Mesendoderm (in vitro differentiated cells): ENCODE data around the gene EEIG1.
"Not testable (repeated sequence)": the region's sequence is repeated elsewhere in the genome, so short reads cannot be mapped to it uniquely, and the experiment has no call there.

Experiments used
- DNase-seq: peaks from one replicate; pipeline ENCODE4 v3.0.0; 2013
- H2AK5ac ChIP-seq: 2 replicates; pipeline ENCODE4 v1.6.1; 2013; ENCODE audit warnings: low read length, inconsistent platforms
- H2BK120ac ChIP-seq: 2 replicates; pipeline ENCODE4 v1.6.1; 2013; ENCODE audit warnings: low read depth, mild to moderate bottlenecking, low read length, moderate library complexity, mixed read lengths
- H2BK15ac ChIP-seq: replicated peaks from 2 replicates; pipeline ENCODE4 v1.6.1; 2013; ENCODE audit warnings: low read depth, mild to moderate bottlenecking, moderate library complexity
- H2BK5ac ChIP-seq: 2 replicates; pipeline ENCODE4 v1.6.1; 2013; ENCODE audit warnings: low read length, inconsistent platforms
- H3K18ac ChIP-seq: 2 replicates; pipeline ENCODE4 v1.6.1; 2013; ENCODE audit warnings: mild to moderate bottlenecking, low read length, mixed read lengths
- H3K23ac ChIP-seq: one replicate; pipeline ENCODE4 v1.6.1; 2013; ENCODE audit warnings: low read length
- H3K27ac ChIP-seq: 2 replicates; pipeline ENCODE4 v1.5.1; 2013; ENCODE audit warnings: low read depth, mild to moderate bottlenecking, inconsistent platforms, low read length, moderate library complexity
- H3K27me3 ChIP-seq: 2 replicates; pipeline ENCODE4 v1.6.1; 2013; ENCODE audit warnings: low read length, control low read depth, mild to moderate bottlenecking, inconsistent platforms; ENCODE audit not compliant: insufficient read depth, poor library complexity
- H3K36me3 ChIP-seq: 2 replicates; pipeline ENCODE4 v1.6.1; 2013; ENCODE audit warnings: low read length, inconsistent platforms; ENCODE audit not compliant: control insufficient read depth, insufficient read depth
- H3K4ac ChIP-seq: one replicate; pipeline ENCODE4 v1.6.1; 2013; ENCODE audit warnings: low read depth, mild to moderate bottlenecking, low read length, moderate library complexity
- H3K4me1 ChIP-seq: 2 replicates; pipeline ENCODE4 v1.6.1; 2013; ENCODE audit warnings: low read depth, low read length, inconsistent platforms; ENCODE audit not compliant: control insufficient read depth
- H3K4me2 ChIP-seq: 2 replicates; pipeline ENCODE4 v1.6.1; 2013; ENCODE audit warnings: low read length
- H3K4me3 ChIP-seq: 2 replicates; pipeline ENCODE4 v1.5.1; 2013; ENCODE audit warnings: mild to moderate bottlenecking, low read length
- H3K56ac ChIP-seq: one replicate; pipeline ENCODE4 v1.6.1; 2013; ENCODE audit warnings: low read length
- H3K79me1 ChIP-seq: 2 replicates; pipeline ENCODE4 v1.6.1; 2013; ENCODE audit warnings: low read length, inconsistent platforms
- H3K79me2 ChIP-seq: 2 replicates; pipeline ENCODE4 v1.6.1; 2013; ENCODE audit warnings: mild to moderate bottlenecking, low read length; ENCODE audit not compliant: control insufficient read depth, insufficient read depth
- H3K9ac ChIP-seq: 2 replicates; pipeline ENCODE4 v1.6.1; 2013; ENCODE audit warnings: low read length, inconsistent platforms
- H4K5ac ChIP-seq: one replicate; pipeline ENCODE4 v1.6.1; 2013; ENCODE audit warnings: low read length
- H4K8ac ChIP-seq: one replicate; pipeline ENCODE4 v1.6.1; 2013; ENCODE audit warnings: low read depth, mild to moderate bottlenecking, control low read depth, low read length, moderate library complexity
- WGBS: extraction: QIAGEN DNeasy Blood & Tissue Kit; methylation state at CpG from one replicate; pipeline ENCODE4 v1.1.7; 2013; ENCODE audit warnings: low lambda C conversion rate, missing lambda C conversion rate; ENCODE audit not compliant: insufficient coverage; ENCODE audit errors: extremely low coverage; 5-methylcytosine and 5-hydroxymethylcytosine counted together

The EEIG1 gene

GRCh38 chr9:128024761-128025308, 44.0 kb upstream of the EEIG1 start:
- no peak overlapping the region for H3K4me2 ChIP-seq
- H3K9ac ChIP-seq: no peak overlapping the region
- no peak overlapping the region for H2BK5ac ChIP-seq
- H3K4me1 ChIP-seq: no peaks in the 10 kb centered on the region
- WGBS: no CpG with 5 or more reads among the region's 5 CpGs
- no peak overlapping the region for H3K4me3 ChIP-seq
- no peak overlapping the region for H3K27ac ChIP-seq
- no peaks in the 10 kb centered on the region for H3K79me2 ChIP-seq
- H4K8ac ChIP-seq: no peak overlapping the region
- H2AK5ac ChIP-seq: no peak overlapping the region
- no peak for DNase-seq
- H3K23ac ChIP-seq: no peak overlapping the region
- no peak overlapping the region for H2BK120ac ChIP-seq
- no peak overlapping the region for H3K56ac ChIP-seq
- H2BK15ac ChIP-seq: no peak overlapping the region
- H4K5ac ChIP-seq: no peak overlapping the region
- no peak overlapping the region for H3K18ac ChIP-seq
- H3K4ac ChIP-seq: no peak overlapping the region
- no peaks in the 10 kb centered on the region for H3K36me3 ChIP-seq
- no peaks in the 10 kb centered on the region for H3K27me3 ChIP-seq
- no peaks in the 10 kb centered on the region for H3K79me1 ChIP-seq

GRCh38 chr9:128023671-128024070, 42.9 kb upstream of the EEIG1 start:
- H3K9ac ChIP-seq, H3K4me1 ChIP-seq, H2AK5ac ChIP-seq, H2BK15ac ChIP-seq, H2BK120ac ChIP-seq, H3K27ac ChIP-seq, H3K4ac ChIP-seq, H3K79me1 ChIP-seq, H3K4me3 ChIP-seq, H3K56ac ChIP-seq, H3K4me2 ChIP-seq, H3K18ac ChIP-seq, DNase-seq, H3K36me3 ChIP-seq, H3K27me3 ChIP-seq, H3K23ac ChIP-seq, H4K8ac ChIP-seq, H4K5ac ChIP-seq, H3K79me2 ChIP-seq, H2BK5ac ChIP-seq: not testable (repeated sequence)
- no CpG with 5 or more reads among the region's 12 CpGs for WGBS

- no peaks in the 10 kb centered on the region for H3K4me1 ChIP-seq
- no peak overlapping the region for H3K4me3 ChIP-seq
- no peaks in the 10 kb centered on the region for H3K79me1 ChIP-seq
- no peak overlapping the region for H3K27ac ChIP-seq
- H2BK15ac ChIP-seq: no peak overlapping the region
- H3K79me2 ChIP-seq: no peaks in the 10 kb centered on the region
- no peak overlapping the region for H3K9ac ChIP-seq
- H3K4me2 ChIP-seq: no peak overlapping the region
- no peak overlapping the region for H2BK5ac ChIP-seq
- DNase-seq: no peak
- no peak overlapping the region for H2BK120ac ChIP-seq
- no peak overlapping the region for H3K23ac ChIP-seq
- no CpG with 5 or more reads among the region's 2 CpGs for WGBS
- no peak overlapping the region for H3K4ac ChIP-seq
- no peaks in the 10 kb centered on the region for H3K36me3 ChIP-seq
- no peak overlapping the region for H3K56ac ChIP-seq
- H2AK5ac ChIP-seq: no peak overlapping the region
- no peaks in the 10 kb centered on the region for H3K27me3 ChIP-seq
- H3K18ac ChIP-seq: no peak overlapping the region
- H4K8ac ChIP-seq: no peak overlapping the region
- H4K5ac ChIP-seq: no peak overlapping the region
Observed at GRCh38 chr9:128022886-128023285, 42.1 kb upstream of the EEIG1 start.

DNA sequence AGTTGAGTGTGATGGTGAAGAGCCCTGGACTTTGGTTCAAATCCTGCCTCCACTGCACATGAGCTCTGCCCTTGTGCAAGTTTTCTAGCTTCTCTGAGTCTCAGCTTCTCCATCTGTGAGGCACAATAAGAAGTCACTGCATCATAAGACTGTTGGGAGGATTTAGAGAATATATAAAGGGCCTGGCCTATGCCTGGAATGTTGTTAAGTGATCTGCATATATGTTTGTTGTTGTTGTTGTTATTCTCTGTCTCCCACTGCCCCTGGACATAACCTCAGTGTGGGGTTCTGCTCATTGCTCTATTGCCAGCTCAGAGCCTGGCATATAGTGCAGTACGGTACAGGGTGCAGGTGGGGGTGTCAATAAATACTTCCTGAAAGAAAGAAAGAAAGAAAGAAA, 40.3 kb upstream of the EEIG1 start:
- Histone ChIP-seq H4K8ac (no peak overlapping the region), H3K79me1 (no peaks in the 10 kb centered on the region), H3K23ac (no peak overlapping the region), H3K4me3 (no peak overlapping the region), H3K56ac (no peak overlapping the region), H3K27me3 (no peaks in the 10 kb centered on the region), H3K36me3 (no peaks in the 10 kb centered on the region), H3K9ac (no peak overlapping the region), H2BK5ac (no peak overlapping the region), H3K18ac (no peak overlapping the region), H3K4ac (no peak overlapping the region), H2BK15ac (no peak overlapping the region), H2AK5ac (no peak overlapping the region), H4K5ac (no peak overlapping the region), H3K4me1 (no peaks in the 10 kb centered on the region), H3K79me2 (no peaks in the 10 kb centered on the region), H3K4me2 (no peak overlapping the region), H2BK120ac (no peak overlapping the region), H3K27ac (no peak overlapping the region)
- no CpG with 5 or more reads among the region's 1 CpG for WGBS
- DNase-seq: no peak

DNA sequence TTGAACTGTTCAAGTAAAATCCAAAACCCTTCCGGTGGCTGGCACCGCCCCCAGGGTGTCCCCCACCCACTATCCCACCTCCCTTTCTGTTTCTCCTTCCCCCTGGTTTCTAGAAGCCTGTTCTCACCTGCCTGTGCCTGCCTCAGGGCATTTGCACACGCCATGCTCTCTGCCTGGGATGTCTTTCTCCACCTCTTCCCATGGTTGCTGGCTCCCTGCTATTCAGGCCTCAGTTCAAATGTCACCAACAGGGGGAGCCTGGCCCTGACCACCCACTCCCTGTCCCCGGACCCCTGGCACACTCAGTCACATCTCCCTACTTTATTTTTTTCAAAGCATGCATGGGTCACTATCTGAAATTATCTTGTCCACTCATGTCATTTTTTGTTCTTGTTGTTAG, 39.9 kb upstream of the EEIG1 start:
- Histone ChIP-seq H3K4me2 (no peak overlapping the region), H2BK120ac (no peak overlapping the region)
- no CpG with 5 or more reads among the region's 4 CpGs for WGBS

GRCh38 chr9:128015696-128016095, 34.9 kb upstream of the EEIG1 start:
- WGBS: no CpG with 5 or more reads among the region's 5 CpGs
- H3K27ac ChIP-seq: no peak overlapping the region

More for the DNA sequence above, 39.9 kb upstream of the EEIG1 start:
- H3K4me1 ChIP-seq: no peaks in the 10 kb centered on the region
- no peak overlapping the region for H3K4me3 ChIP-seq
- no peaks in the 10 kb centered on the region for H3K36me3 ChIP-seq
- H3K4ac ChIP-seq: no peak overlapping the region
- no peak overlapping the region for H4K8ac ChIP-seq
- H3K79me2 ChIP-seq: no peaks in the 10 kb centered on the region
- H3K27ac ChIP-seq: no peak overlapping the region
- H3K9ac ChIP-seq: no peak overlapping the region
- H3K18ac ChIP-seq: no peak overlapping the region
- no peaks in the 10 kb centered on the region for H3K79me1 ChIP-seq
- DNase-seq: peak; percentile 46
- H2BK5ac ChIP-seq: no peak overlapping the region
- no peak overlapping the region for H3K23ac ChIP-seq
- no peak overlapping the region for H4K5ac ChIP-seq
- no peak overlapping the region for H3K56ac ChIP-seq
- no peak overlapping the region for H2AK5ac ChIP-seq
- no peak overlapping the region for H2BK15ac ChIP-seq
- H3K27me3 ChIP-seq: no peaks in the 10 kb centered on the region

More at GRCh38 chr9:128015696-128016095, 34.9 kb upstream of the EEIG1 start:
- Histone ChIP-seq H2AK5ac (no peak overlapping the region), H3K4me3 (no peak overlapping the region), H3K79me1 (no peaks in the 10 kb centered on the region), H3K36me3 (no peaks in the 10 kb centered on the region), H2BK5ac (no peak overlapping the region), H2BK120ac (no peak overlapping the region), H3K56ac (no peak overlapping the region), H2BK15ac (no peak overlapping the region), H3K18ac (no peak overlapping the region), H3K79me2 (no peaks in the 10 kb centered on the region), H3K23ac (no peak overlapping the region), H3K4ac (no peak overlapping the region), H3K4me2 (no peak overlapping the region), H4K5ac (no peak overlapping the region), H3K9ac (no peak overlapping the region), H4K8ac (no peak overlapping the region), H3K27me3 (no peaks in the 10 kb centered on the region), H3K4me1 (no peaks in the 10 kb centered on the region)
- no peak for DNase-seq
